K562 (cell line): ENCODE data around the gene CCL4. TPM values are rescaled to one million over a fixed set of nuclear protein-coding genes. Genes with fewer than 3 reads are reported as not detected.
A peak's percentile ranks its signal among the peaks of the same experiment; 100 is the strongest.
"Not testable (repeated sequence)": the region's sequence is repeated elsewhere in the genome, so short reads cannot be mapped to it uniquely, and the experiment has no call there.

Experiments
- ATAC-seq: fragments of 200-7000 bp; cut with Tn5 transposase; 3 replicates; pipeline ENCODE4 v1.9.1; 2020; ENCODE audit warnings: moderate library complexity
- Bru-seq: library from RNA; stranded (reverse); fragments of 400-500 nt; gene quantifications from one replicate; lab custom pipeline; 2021; lab: Mats Ljungman, UMichigan
- BruChase-seq, 2 experiments: library from RNA; stranded (reverse); fragments of 400-500 nt; gene quantifications; one replicate each; lab custom pipeline; 2021; lab: Mats Ljungman, UMichigan
- BruUV-seq: library from RNA; stranded (reverse); fragments of 400-500 nt; replicated peaks from 2 replicates; lab custom pipeline; 2021; lab: Mats Ljungman, UMichigan
- CTCF ChIA-PET: fragments of 300-600 bp; formaldehyde crosslinking; extraction: SDS; loops from one replicate; lab custom pipeline; 2021; ENCODE audit warnings: low intra/inter-chr PET ratio; lab: Yijun Ruan, JAX
- POLR2A ChIA-PET: fragments of 300-600, 350-650 bp; sonication (Branson Sonifier 250); formaldehyde crosslinking; extraction: SDS; loops from one replicate; lab custom pipeline; 2021; ENCODE audit warnings: antibody characterized with exemption, inconsistent platforms; lab: Yijun Ruan, JAX
- DNase-seq, 4 experiments: peaks; one replicate each; pipeline versions ENCODE4 v3.0.0 to v3.0.0-alpha.2; 2011 to 2018; ENCODE audit warnings: low spot score in 3 of 4, mixed read lengths in 3 of 4; ENCODE audit errors: extremely low read depth in 1 of 4
- FAIRE-seq: peaks from 2 replicates; lab custom pipeline; 2011; peaks lifted over from hg19 to GRCh38; lab: Jason Lieb, UNC
- H2AFZ ChIP-seq: 2 replicates; pipeline ENCODE4 v1.6.0; 2011; ENCODE audit warnings: low read depth, low read length, control low read depth, inconsistent platforms
- H3K27ac ChIP-seq: fragments of 200-600 bp; 3 replicates; pipeline ENCODE4 v1.8.0; 2011; ENCODE audit warnings: low read depth, mild to moderate bottlenecking, control low read depth, inconsistent platforms, low read length, moderate library complexity, mixed read lengths; ENCODE audit errors: extremely low read depth
- H3K27me3 ChIP-seq, 2 experiments: fragments of 300-600 bp in 1 of 2; 2 replicates in 1 of 2; 3 replicates in 1 of 2; pipeline versions ENCODE4 v1.6.0 to v1.8.0; 2011; ENCODE audit warnings: inconsistent platforms in 2 of 2, low read length in 2 of 2, mild to moderate bottlenecking in 1 of 2, mixed read lengths in 1 of 2, moderate library complexity in 1 of 2; ENCODE audit not compliant: control insufficient read depth in 2 of 2, insufficient read depth in 2 of 2
- H3K36me3 ChIP-seq: fragments of 300-600 bp; 3 replicates; pipeline ENCODE4 v1.8.0; 2011; ENCODE audit warnings: mild to moderate bottlenecking, low read length, inconsistent platforms; ENCODE audit not compliant: control insufficient read depth, insufficient read depth
- H3K4me1 ChIP-seq, 2 experiments: fragments of 200-600 bp in 1 of 2; replicated peaks in 1 of 2; 2 replicates in 1 of 2; 3 replicates in 1 of 2; pipeline versions ENCODE4 v1.5.1 to v1.8.0; 2011; ENCODE audit warnings: inconsistent platforms in 2 of 2, low read length in 2 of 2, mild to moderate bottlenecking in 1 of 2, mixed read lengths in 1 of 2, moderate library complexity in 1 of 2; ENCODE audit not compliant: control insufficient read depth in 2 of 2, insufficient read depth in 2 of 2
- H3K4me2 ChIP-seq: 2 replicates; pipeline ENCODE4 v1.6.1; 2011; ENCODE audit warnings: low read length, control low read depth, inconsistent platforms, mixed read lengths; ENCODE audit not compliant: insufficient read depth
- H3K4me3 ChIP-seq: fragments of 200-600 bp; sonication (generic), shearing (Covaris generic); 2 replicates; pipeline ENCODE4 v1.5.1; 2016; ENCODE audit warnings: control low read depth, inconsistent platforms
- H3K79me2 ChIP-seq: fragments of 200-600 bp; 3 replicates; pipeline ENCODE4 v1.8.0; 2011; ENCODE audit warnings: low read length, inconsistent platforms; ENCODE audit not compliant: control insufficient read depth, insufficient read depth
- H3K9ac ChIP-seq, 2 experiments: 2 replicates each; pipeline versions ENCODE4 v1.6.0 to v1.6.1; 2011; ENCODE audit warnings: low read depth in 2 of 2, low read length in 2 of 2, control low read depth in 1 of 2, inconsistent platforms in 1 of 2, mild to moderate bottlenecking in 1 of 2, mixed read lengths in 1 of 2; ENCODE audit not compliant: insufficient read depth in 1 of 2
- H3K9me1 ChIP-seq: one replicate; pipeline ENCODE4 v1.6.0; 2011; ENCODE audit warnings: inconsistent platforms, mild to moderate bottlenecking, low read length, moderate library complexity; ENCODE audit not compliant: control insufficient read depth, insufficient read depth
- H3K9me3 ChIP-seq: replicated peaks from 2 replicates; pipeline ENCODE4 v1.5.1; 2011; ENCODE audit warnings: low read depth, low read length, inconsistent platforms; ENCODE audit not compliant: control insufficient read depth, insufficient read depth
- H4K20me1 ChIP-seq: replicated peaks from 2 replicates; pipeline ENCODE4 v1.6.1; 2011; ENCODE audit warnings: low read length, inconsistent platforms, mixed read lengths; ENCODE audit not compliant: control insufficient read depth, insufficient read depth
- ATF1 ChIP-seq, 2 experiments: fragments of 450-650 bp in 1 of 2; IDR thresholded peaks; 2 replicates each; pipeline ENCODE4 v1.6.1; 2016; ENCODE audit warnings: missing compliant biosample characterization in 1 of 2, missing genetic modification characterization in 1 of 2
- ATF3 ChIP-seq, 2 experiments: fragments of 450-650 bp in 1 of 2; sonication (generic) in 1 of 2; formaldehyde crosslinking in 1 of 2; IDR thresholded peaks in 1 of 2; conservative IDR thresholded peaks in 1 of 2; 2 replicates each; pipeline versions ENCODE4 v1.6.1 to v1.8.1; 2016 to 2023; ENCODE audit warnings: mild to moderate bottlenecking in 2 of 2, moderate library complexity in 2 of 2, inconsistent platforms in 1 of 2, missing genetic modification reagents in 1 of 2
- ATF7 ChIP-seq: fragments of 450-650 bp; IDR thresholded peaks from 2 replicates; pipeline ENCODE4 v1.7.1; 2014; ENCODE audit warnings: mild to moderate bottlenecking, moderate library complexity
- JUNB ChIP-seq: fragments of 450-650 bp; formaldehyde crosslinking; conservative IDR thresholded peaks from 2 replicates; pipeline ENCODE4 v1.4.0; 2020; ENCODE audit warnings: mild to moderate bottlenecking
- JUND ChIP-seq, 2 experiments: IDR thresholded peaks; 2 replicates in 1 of 2; 3 replicates in 1 of 2; pipeline ENCODE4 v1.6.1; 2011; ENCODE audit warnings: borderline replicate concordance in 2 of 2, low read depth in 2 of 2, low read length in 2 of 2, improper control_type of control experiment in 1 of 2, missing biosample characterization in 1 of 2, missing genetic modification characterization in 1 of 2, missing genetic modification reagents in 1 of 2
- SPI1 ChIP-seq: IDR thresholded peaks from 2 replicates; pipeline ENCODE4 v1.6.1; 2011; ENCODE audit warnings: low read depth, low read length, control low read depth, borderline replicate concordance
- WGBS: fragments of 100-300 bp; shearing (Covaris generic); methylation state at CpG from one replicate; pipeline ENCODE4 v1.1.6; 2016; ENCODE audit warnings: low coverage, mixed read lengths; ENCODE audit not compliant: insufficient coverage; ENCODE audit errors: missing lambda C conversion rate; 5-methylcytosine and 5-hydroxymethylcytosine counted together
- in situ Hi-C: fragments of 300-500 bp; cut with MboI; formaldehyde crosslinking; loops from 4 replicates; pipeline ENCODE4 v1.15.0; 2018; ENCODE audit warnings: inconsistent platforms, mixed read lengths
- intact Hi-C: fragments of 100-400 bp; cut with micrococcal nuclease; formaldehyde crosslinking; loops from 2 replicates; pipeline ENCODE4 v1.14.2; 2022
- long read RNA-seq, 3 experiments: library from polyadenylated mRNA in 2 of 3; library from RNA in 1 of 3; unstranded in 2 of 3; stranded (forward) in 1 of 3; transcript quantifications; one replicate each; pipeline ENCODE4 v2.0.0, GENCODE V29; 2019 to 2022
- polyA minus RNA-seq, 3 experiments: library from RNA; depleted of rRNA, polyadenylated mRNA; stranded (reverse); fragments of >200 nt; gene quantifications; 2 replicates each; pipeline ENCODE4 v1.2.3, GENCODE V29; 2011
- polyA plus RNA-seq, 8 experiments: library from polyadenylated mRNA; depleted of rRNA in 4 of 8; stranded (reverse) in 5 of 8; unstranded in 3 of 8; fragments of >200 nt; fragmentation: Nextera tagmentation in 2 of 8; fragmentation: Illumina TruSeq in 1 of 8; extraction: Ambion mirVana in 2 of 8; extraction: Trizol in 1 of 8; gene quantifications; 2 replicates each; pipeline versions ENCODE4 v1.2.1 to v1.2.3, GENCODE V29; 2011 to 2014; ENCODE audit warnings: inconsistent platforms in 1 of 8, missing spikeins in 1 of 8
- total RNA-seq, 7 experiments: library from RNA; depleted of rRNA in 6 of 7; stranded (reverse); fragments of >200 nt in 6 of 7; fragmentation: Illumina TruSeq in 2 of 7; extraction: Trizol in 2 of 7; gene quantifications; 2 replicates each; pipeline versions ENCODE4 v1.2.1 to v1.2.3, GENCODE V29; 2011 to 2021; ENCODE audit warnings: low replicate concordance in 1 of 7

Gene CCL4
- total RNA-seq (2011; cell fraction: chromatin; rRNA removed; ENCODE audit: low replicate concordance): not detected in 2 replicates
- not detected in 2 replicates for total RNA-seq (2011; cell fraction: nucleolus; rRNA removed)
- total RNA-seq (2011; cell fraction: nucleoplasm; rRNA removed): not detected in 2 replicates
- total RNA-seq (2014; rRNA removed) (not detected in 2 replicates), total RNA-seq (2014; rRNA removed; fragmentation: Illumina TruSeq; extraction: Trizol) (not detected in 2 replicates), total RNA-seq (2015; rRNA removed; fragmentation: Illumina TruSeq; extraction: Trizol) (not detected in 2 replicates), total RNA-seq (2021) (0.91 and 1.1 TPM in 2 replicates), polyA plus RNA-seq (2011; rRNA removed) (not detected in 2 replicates), polyA plus RNA-seq (2014; fragmentation: Illumina TruSeq; extraction: Trizol) (not detected in 2 replicates), polyA plus RNA-seq (2014; fragmentation: Nextera tagmentation; extraction: Ambion mirVana) (not detected), polyA plus RNA-seq (2014; rRNA removed) (0.13 TPM in 1 of 2 replicates, not detected in the other), polyA minus RNA-seq (2011; rRNA and poly(A)+ RNA removed) (not detected in 2 replicates), Bru-seq, nascent RNA (not detected), BruChase-seq, experiment 1, labeled RNA remaining after a 2-hour chase (not detected), BruChase-seq, experiment 2, labeled RNA remaining after a 6-hour chase (not detected)
- not detected in 2 replicates for polyA plus RNA-seq (2011; cell fraction: cytosol; rRNA removed)
- not detected in 2 replicates for polyA plus RNA-seq (2011; cell fraction: nucleus; rRNA removed)
- not detected in 2 replicates for polyA plus RNA-seq (2012)
- polyA minus RNA-seq (2011; cell fraction: cytosol; rRNA and poly(A)+ RNA removed): not detected in 2 replicates
- polyA minus RNA-seq (2011; cell fraction: nucleus; rRNA and poly(A)+ RNA removed): not detected in 2 replicates
- long read RNA-seq, experiment 1: 0 reads
- long read RNA-seq, experiment 2: 0 reads
- long read RNA-seq, experiment 3: 0 reads

GRCh38 chr17:36103401-36103975, at the start of gene CCL4:
TSS of gene CCL4 (plus strand) at chr17:36103827. CDS start at chr17:36103906, 79 bp downstream.
- H3K27ac ChIP-seq; H3K4me3 ChIP-seq; FAIRE-seq; H3K9me3 ChIP-seq; H3K79me2 ChIP-seq; POLR2A ChIA-PET; intact Hi-C loops; CTCF ChIA-PET; ATAC-seq; H3K9ac ChIP-seq; H3K9me1 ChIP-seq; H3K36me3 ChIP-seq; DNase-seq; in situ Hi-C loops; H3K4me1 ChIP-seq; H4K20me1 ChIP-seq; H3K27me3 ChIP-seq; BruUV-seq; H2AFZ ChIP-seq; H3K4me2 ChIP-seq; TF ChIP-seq ATF1 (CRISPR knock-in tag; IDR thresholded peaks at IDR 0.05); ATF3 (CRISPR knock-in tag; conservative IDR thresholded peaks at IDR 0.05): not testable (repeated sequence)
- TF ChIP-seq ATF1 (tag; IDR thresholded peaks at IDR 0.05): peak; percentile 61
- peak; percentile 95 for TF ChIP-seq ATF7
- TF ChIP-seq ATF3 (IDR thresholded peaks at IDR 0.05): peak; percentile 90
- peak; percentile 52; the same call in 1 of the 2 replicates for TF ChIP-seq SPI1
- peak; percentile 36; the same call in 1 of the 2 replicates for TF ChIP-seq JUND (IDR thresholded peaks at IDR 0.05; ENCODE audit: borderline replicate concordance, low read depth, low read length)
- TF ChIP-seq JUND (tag; IDR thresholded peaks at IDR 0.05; ENCODE audit: borderline replicate concordance, low read depth, low read length): peak; percentile 39; the same call in 1 of the 3 replicates
- peak; percentile 78 for TF ChIP-seq JUNB
- WGBS: 0% methylated on average over 4 of the region's 6 CpGs
